Fibroblast of pulmonary artery (primary cell): ENCODE results near the gene NAT8.
"Not testable (repeated sequence)": the region's sequence is repeated elsewhere in the genome, so short reads cannot be mapped to it uniquely, and the experiment has no call there.

Experiments
- DNase-seq: peaks from one replicate; pipeline ENCODE4 v3.0.0-alpha.2; 2010; ENCODE audit warnings: low read depth
- H3K4me3 ChIP-seq: replicated peaks from 2 replicates; pipeline ENCODE4 v1.5.1; 2011; ENCODE audit warnings: low read depth, mild to moderate bottlenecking, control low read depth, low read length, moderate library complexity
- CTCF ChIP-seq: IDR thresholded peaks from 2 replicates; pipeline ENCODE4 v1.5.1; 2011; ENCODE audit warnings: mild to moderate bottlenecking, control low read depth, low read length, inconsistent platforms; ENCODE audit errors: missing control alignments

NAT8 gene

DNA sequence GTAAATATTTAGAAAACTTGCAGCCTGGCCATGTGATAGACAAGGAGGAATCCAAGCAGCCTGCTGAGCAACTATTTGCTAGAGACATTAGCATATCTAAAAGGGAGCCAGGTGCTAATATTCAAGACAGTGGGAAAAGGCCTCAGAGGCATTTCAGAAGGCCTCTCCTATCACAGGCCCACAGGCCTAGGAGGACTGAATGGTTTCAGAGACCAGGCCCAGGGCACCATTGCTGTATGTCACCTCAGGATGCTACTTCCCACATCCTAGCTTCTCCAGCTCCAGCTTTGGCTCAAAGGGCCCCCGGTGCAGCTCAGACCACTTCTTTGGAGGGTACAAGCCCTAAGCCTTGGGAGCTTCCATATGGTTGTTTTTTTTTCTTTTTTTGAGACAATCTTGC lies 3.8 kb downstream of the NAT8 start:
- no peak overlapping the region for H3K4me3 ChIP-seq
- no peak for TF ChIP-seq CTCF
- no peak for DNase-seq

DNA sequence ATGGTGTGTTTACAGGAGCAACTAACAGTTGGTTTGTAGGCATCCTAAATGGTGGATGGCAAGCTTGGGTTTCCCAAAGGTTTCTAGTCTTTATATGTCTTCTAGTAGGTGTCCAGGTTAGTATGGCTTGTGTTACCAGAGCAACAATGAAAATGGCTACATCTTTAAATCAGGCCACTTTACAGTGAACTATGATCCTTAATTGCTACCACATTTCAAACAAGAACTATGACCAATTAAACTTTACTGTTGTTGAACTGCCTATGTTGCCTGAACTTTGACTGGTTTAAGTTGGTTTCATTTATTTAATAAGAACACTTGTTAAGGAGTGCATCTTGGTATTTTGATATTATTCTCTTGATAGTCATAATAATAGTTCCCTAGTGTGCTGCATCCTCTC lies 5.2 kb downstream of the NAT8 start:
- not testable (repeated sequence) for DNase-seq, H3K4me3 ChIP-seq

DNA sequence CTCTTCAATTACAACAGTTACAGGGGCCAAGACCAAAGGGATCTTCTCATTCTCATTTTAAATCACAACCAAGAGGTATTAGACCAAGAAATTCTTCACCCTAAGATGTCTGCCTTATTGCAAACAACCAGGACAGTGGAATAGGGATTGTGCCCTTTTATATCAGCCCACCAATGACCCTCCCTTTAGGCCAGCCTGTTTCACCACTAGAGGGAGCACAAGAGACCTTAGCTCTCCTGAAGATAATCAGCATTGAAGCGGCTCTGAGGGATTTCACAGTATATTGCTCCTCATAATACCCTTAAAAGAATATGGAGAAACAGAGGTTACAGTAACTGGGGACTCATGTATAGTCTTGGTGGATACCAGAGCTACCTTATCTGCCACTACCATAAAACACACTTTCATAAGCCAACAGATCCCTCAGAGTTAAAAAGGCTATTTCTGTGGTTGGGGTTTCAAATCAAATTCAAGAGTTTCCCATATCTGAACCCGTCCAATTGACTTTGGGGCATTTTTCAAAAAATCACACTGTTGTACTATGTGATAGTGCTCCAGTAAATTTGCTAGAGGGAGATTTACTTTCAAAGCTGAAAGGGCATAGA lies 11.5 kb downstream of the NAT8 start:
- not testable (repeated sequence) for DNase-seq, H3K4me3 ChIP-seq
- peak; percentile 58 for TF ChIP-seq CTCF

DNA sequence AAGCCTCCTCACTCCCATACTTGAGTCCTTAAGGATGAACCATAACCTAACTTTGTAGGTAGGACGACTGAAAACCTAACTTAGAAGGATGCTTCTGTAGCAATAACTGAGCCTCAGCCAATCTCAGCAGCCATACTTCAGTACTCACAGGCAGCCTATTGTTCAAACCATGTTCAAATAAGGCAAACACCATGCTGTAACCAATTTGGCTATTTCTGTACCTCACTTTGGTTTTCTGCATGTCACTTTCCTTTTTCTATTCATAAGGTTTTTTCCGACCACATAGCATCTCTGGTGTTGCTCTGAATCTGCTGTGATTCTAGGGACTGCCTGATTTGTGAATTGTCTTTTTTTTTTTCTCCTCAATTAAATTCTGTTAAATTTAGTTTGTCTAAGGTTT lies 13.7 kb downstream of the NAT8 start:
- H3K4me3 ChIP-seq, DNase-seq: not testable (repeated sequence)

DNA sequence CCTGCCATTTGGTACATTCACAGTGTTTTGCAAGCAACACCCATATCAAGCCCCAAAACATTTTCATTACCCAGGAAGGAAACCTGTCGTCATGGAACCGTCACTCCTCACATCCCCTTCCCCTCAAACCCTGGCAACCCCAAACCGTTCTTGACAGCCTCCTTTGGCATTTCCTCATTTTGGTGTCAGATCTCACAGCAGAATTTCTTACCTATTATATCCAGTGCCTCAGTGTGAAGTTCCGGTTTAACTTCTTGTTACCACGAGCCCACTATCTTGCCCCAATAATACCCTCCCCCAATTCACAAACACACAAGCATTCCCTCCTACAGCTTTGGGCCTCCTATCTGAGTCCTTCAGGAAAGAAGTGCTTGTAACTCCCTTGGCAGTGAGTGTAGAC lies 16.0 kb downstream of the NAT8 start:
- DNase-seq, H3K4me3 ChIP-seq: not testable (repeated sequence)

GRCh38 chr2:73624625-73625024 lies 17.6 kb downstream of the NAT8 start:
- H3K4me3 ChIP-seq, DNase-seq: not testable (repeated sequence)

GRCh38 chr2:73624036-73624435 lies 18.2 kb downstream of the NAT8 start:
- not testable (repeated sequence) for DNase-seq, H3K4me3 ChIP-seq

DNA sequence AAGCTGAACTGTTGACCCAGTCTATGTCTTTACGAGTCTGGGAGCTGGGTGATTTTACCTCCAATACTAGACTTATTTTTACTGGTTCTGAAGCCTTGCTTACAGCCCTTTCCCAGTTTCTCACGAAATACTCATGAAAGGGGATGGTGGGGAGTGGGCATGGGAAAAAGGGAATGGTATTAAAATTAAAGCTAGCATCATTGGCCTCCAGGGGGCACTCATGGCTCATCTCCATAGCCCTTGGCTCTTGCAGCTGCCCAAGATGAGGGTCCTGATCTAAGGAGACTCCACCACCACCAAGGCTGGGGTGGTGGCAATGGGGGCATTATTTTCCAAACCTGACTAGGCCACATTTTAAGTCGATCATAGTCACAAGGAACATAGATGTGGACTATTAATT lies 22.3 kb downstream of the NAT8 start:
- peak; percentile 17 for TF ChIP-seq CTCF
- not testable (repeated sequence) for DNase-seq, H3K4me3 ChIP-seq

- H3K4me3 ChIP-seq, result no peak overlapping the region
- no peak for DNase-seq
- TF ChIP-seq CTCF, result no peak
These were observed 27.2 kb downstream of the NAT8 start for GRCh38 chr2:73614997-73615396.

GRCh38 chr2:73614105-73614504 lies 28.1 kb downstream of the NAT8 start:
- no peak for TF ChIP-seq CTCF
- no peak for DNase-seq

More at GRCh38 chr2:73614105-73614504, 28.1 kb downstream of the NAT8 start:
- no peak overlapping the region for H3K4me3 ChIP-seq
